BE2C (cell line): ENCODE data around the gene TGFBR3.

ENCODE experiments used
- DNase-seq: peaks from one replicate; pipeline ENCODE4 v3.0.0-alpha.2; 2020
- H3K27me3 ChIP-seq: fragments of 250-450 bp; sonication (Bioruptor Pico); 2 replicates; pipeline ENCODE4 v1.5.1; 2020; ENCODE audit warnings: mild to moderate bottlenecking
- H3K36me3 ChIP-seq: fragments of 250-450 bp; sonication (Bioruptor Pico); 2 replicates; pipeline ENCODE4 v1.5.1; 2020; ENCODE audit warnings: mild to moderate bottlenecking
- H3K4me1 ChIP-seq: fragments of 250-450 bp; sonication (Bioruptor Pico); 2 replicates; pipeline ENCODE4 v1.5.1; 2020
- H3K4me3 ChIP-seq: 2 replicates; pipeline ENCODE4 v1.5.1; 2011; ENCODE audit warnings: low read depth, low read length
- H3K9me3 ChIP-seq: fragments of 250-450 bp; sonication (Bioruptor Pico); 2 replicates; pipeline ENCODE4 v1.5.1; 2020
- TF ChIP-seq, protein P1 (sequence below): IDR thresholded peaks from 2 replicates; pipeline ENCODE4 v1.5.1; 2012; ENCODE audit warnings: mild to moderate bottlenecking, low read depth, low read length

Gene TGFBR3

DNA sequence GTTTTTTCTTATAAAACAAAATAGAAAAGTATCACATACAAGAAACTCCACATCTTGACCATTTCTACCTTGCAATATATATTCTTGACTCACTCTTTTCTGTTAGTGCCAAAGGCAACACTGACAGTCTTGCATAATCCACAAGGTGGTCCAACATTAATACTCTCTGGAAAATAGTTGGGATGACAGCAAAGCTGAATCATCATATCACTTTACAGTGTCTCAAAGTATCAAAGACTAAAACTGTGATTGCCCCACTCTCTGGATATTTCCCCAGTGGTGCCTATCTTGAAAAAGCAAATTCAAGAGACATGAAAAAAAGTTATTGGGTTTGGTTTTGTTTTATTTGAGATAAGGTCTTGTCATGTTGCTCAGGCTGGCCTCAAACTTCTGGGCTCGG lies 14.6 kb upstream of the TGFBR3 start:
- no peak overlapping the region for H3K4me3 ChIP-seq
- H3K36me3 ChIP-seq, result no peaks in the 10 kb centered on the region
- no peaks in the 10 kb centered on the region for H3K4me1 ChIP-seq
- no peak for DNase-seq
- TF ChIP-seq, protein P1, sequence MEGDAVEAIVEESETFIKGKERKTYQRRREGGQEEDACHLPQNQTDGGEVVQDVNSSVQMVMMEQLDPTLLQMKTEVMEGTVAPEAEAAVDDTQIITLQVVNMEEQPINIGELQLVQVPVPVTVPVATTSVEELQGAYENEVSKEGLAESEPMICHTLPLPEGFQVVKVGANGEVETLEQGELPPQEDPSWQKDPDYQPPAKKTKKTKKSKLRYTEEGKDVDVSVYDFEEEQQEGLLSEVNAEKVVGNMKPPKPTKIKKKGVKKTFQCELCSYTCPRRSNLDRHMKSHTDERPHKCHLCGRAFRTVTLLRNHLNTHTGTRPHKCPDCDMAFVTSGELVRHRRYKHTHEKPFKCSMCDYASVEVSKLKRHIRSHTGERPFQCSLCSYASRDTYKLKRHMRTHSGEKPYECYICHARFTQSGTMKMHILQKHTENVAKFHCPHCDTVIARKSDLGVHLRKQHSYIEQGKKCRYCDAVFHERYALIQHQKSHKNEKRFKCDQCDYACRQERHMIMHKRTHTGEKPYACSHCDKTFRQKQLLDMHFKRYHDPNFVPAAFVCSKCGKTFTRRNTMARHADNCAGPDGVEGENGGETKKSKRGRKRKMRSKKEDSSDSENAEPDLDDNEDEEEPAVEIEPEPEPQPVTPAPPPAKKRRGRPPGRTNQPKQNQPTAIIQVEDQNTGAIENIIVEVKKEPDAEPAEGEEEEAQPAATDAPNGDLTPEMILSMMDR, result no peak
- H3K27me3 ChIP-seq, result no peaks in the 10 kb centered on the region
- no peaks in the 10 kb centered on the region for H3K9me3 ChIP-seq

- TF ChIP-seq, protein P1, result no peak
- no peaks in the 10 kb centered on the region for H3K4me1 ChIP-seq
- no peak overlapping the region for H3K4me3 ChIP-seq
- no peaks in the 10 kb centered on the region for H3K36me3 ChIP-seq
- H3K27me3 ChIP-seq, result no peaks in the 10 kb centered on the region
- H3K9me3 ChIP-seq, result no peaks in the 10 kb centered on the region
- no peak for DNase-seq
Observed at GRCh38 chr1:91897016-91897415, 11.1 kb upstream of the TGFBR3 start.

GRCh38 chr1:91895832-91896556 lies 10.0 kb upstream of the TGFBR3 start:
- Histone ChIP-seq H3K27me3 (no peaks in the 10 kb centered on the region), H3K4me3 (no peak overlapping the region), H3K9me3 (no peaks in the 10 kb centered on the region), H3K36me3 (no peaks in the 10 kb centered on the region), H3K4me1 (no peaks in the 10 kb centered on the region)
- TF ChIP-seq, protein P1, result no peak
- no peak for DNase-seq

DNA sequence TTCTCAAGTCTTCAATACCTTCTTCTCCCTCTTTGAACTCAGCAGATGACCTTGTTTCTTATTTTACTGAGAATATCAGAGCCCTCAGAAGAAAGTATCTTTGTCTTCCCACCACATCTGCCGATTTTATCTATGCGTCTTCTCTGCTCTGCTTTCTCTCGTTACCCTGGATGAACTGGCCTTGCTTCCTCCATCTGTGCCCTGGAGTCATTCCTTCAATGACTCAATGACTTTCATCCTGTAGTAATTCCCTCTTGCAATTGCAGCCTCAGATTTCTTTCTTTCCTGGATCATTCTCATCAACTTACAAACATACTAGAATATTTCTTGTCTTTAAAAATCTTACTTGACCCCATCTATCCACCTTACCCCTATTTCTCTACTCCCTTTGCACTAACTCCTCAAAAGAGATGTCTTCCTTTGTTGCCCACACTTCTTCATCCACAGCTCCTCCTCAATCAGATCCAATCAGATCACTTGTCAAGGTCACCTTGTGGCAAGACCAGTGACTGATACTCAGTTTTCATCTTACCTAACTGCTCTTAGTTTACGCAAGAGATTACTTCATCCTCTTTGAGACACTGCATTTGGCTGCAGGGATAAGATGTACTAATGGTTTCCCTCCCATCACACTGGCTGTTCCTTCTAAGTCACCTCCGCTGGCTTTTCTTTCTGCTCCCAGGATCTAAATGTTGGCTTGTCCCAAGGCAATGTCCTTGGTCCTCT lies 8.2 kb upstream of the TGFBR3 start:
- no peaks in the 10 kb centered on the region for H3K27me3 ChIP-seq
- H3K9me3 ChIP-seq, result no peaks in the 10 kb centered on the region
- no peak overlapping the region for H3K4me3 ChIP-seq
- no peaks in the 10 kb centered on the region for H3K4me1 ChIP-seq
- DNase-seq, result no peak
- H3K36me3 ChIP-seq, result no peaks in the 10 kb centered on the region
- TF ChIP-seq, protein P1, result no peak

DNA sequence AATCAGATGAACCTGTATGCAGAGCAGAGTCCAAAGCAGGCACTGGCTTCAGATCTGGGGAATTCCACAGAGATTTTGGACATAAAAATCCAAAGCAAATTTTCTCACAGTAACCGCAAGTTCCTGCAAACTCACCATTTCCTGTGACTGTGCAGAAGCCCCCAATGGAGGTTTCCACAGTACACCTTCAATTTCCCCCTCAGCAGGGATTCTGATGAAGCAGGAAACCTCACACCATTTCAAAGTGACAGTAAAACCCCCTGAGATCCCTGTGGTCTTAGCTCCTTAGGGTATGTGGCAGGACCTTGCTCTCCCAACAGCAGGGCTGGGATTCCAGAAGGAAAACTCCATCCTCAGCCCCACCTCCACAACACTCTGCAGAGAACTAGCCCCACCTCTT lies 6.0 kb upstream of the TGFBR3 start:
- no peak overlapping the region for H3K4me3 ChIP-seq
- no peaks in the 10 kb centered on the region for H3K9me3 ChIP-seq
- no peaks in the 10 kb centered on the region for H3K4me1 ChIP-seq

More for the DNA sequence above, 6.0 kb upstream of the TGFBR3 start:
- Histone ChIP-seq H3K27me3 (no peaks in the 10 kb centered on the region), H3K36me3 (no peaks in the 10 kb centered on the region)
- no peak for DNase-seq
- TF ChIP-seq, protein P1, result no peak
